ENCODE data around the gene OGFRL1.

The OGFRL1 gene

GRCh38 chr6:71277926-71278600 lies 10.5 kb upstream of the OGFRL1 start:
- TF ChIP-seq POLR2AphosphoS5 (IDR thresholded peaks at IDR 0.05; ENCODE audit: low read depth, low read length) (no peak), TAF1 (IDR thresholded peaks at IDR 0.05; ENCODE audit: borderline replicate concordance, insufficient read depth, low read length) (no peak), SIN3A (IDR thresholded peaks at IDR 0.05; ENCODE audit: borderline replicate concordance, insufficient read depth, low read length) (no peak), FOXP2 (optimal IDR thresholded peaks at IDR 0.05; ENCODE audit: borderline replicate concordance, extremely low read depth, extremely low read length, insufficient read depth) (no peak)
- TF ChIP-seq, protein P1, sequence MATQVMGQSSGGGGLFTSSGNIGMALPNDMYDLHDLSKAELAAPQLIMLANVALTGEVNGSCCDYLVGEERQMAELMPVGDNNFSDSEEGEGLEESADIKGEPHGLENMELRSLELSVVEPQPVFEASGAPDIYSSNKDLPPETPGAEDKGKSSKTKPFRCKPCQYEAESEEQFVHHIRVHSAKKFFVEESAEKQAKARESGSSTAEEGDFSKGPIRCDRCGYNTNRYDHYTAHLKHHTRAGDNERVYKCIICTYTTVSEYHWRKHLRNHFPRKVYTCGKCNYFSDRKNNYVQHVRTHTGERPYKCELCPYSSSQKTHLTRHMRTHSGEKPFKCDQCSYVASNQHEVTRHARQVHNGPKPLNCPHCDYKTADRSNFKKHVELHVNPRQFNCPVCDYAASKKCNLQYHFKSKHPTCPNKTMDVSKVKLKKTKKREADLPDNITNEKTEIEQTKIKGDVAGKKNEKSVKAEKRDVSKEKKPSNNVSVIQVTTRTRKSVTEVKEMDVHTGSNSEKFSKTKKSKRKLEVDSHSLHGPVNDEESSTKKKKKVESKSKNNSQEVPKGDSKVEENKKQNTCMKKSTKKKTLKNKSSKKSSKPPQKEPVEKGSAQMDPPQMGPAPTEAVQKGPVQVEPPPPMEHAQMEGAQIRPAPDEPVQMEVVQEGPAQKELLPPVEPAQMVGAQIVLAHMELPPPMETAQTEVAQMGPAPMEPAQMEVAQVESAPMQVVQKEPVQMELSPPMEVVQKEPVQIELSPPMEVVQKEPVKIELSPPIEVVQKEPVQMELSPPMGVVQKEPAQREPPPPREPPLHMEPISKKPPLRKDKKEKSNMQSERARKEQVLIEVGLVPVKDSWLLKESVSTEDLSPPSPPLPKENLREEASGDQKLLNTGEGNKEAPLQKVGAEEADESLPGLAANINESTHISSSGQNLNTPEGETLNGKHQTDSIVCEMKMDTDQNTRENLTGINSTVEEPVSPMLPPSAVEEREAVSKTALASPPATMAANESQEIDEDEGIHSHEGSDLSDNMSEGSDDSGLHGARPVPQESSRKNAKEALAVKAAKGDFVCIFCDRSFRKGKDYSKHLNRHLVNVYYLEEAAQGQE (IDR thresholded peaks at IDR 0.05; ENCODE audit: insufficient read depth in 1 of 2, low read depth in 2 of 2, low read length in 2 of 2), result no peak

DNA sequence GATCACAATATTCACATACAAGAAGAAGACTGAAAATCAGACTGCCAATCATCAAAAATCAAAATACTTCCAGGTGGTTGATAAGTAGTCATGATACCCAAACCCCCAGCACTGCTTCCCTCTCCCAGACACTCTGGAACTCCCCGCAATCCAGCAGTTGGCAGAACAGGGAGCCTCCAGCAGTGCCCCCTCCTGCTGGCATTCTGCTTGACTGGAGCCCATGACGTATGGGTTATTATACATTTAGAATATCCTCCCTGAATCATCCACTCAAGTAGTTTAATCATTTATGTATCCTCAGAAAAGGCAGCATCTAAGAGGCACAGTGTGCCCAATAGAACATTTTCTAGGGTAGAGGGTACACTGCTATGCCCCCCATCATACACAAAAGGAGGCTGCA lies 9.3 kb upstream of the OGFRL1 start:
- TF ChIP-seq FOXP2 (optimal IDR thresholded peaks at IDR 0.05; ENCODE audit: borderline replicate concordance, extremely low read depth, extremely low read length, insufficient read depth), result no peak
- TF ChIP-seq TAF1 (IDR thresholded peaks at IDR 0.05; ENCODE audit: borderline replicate concordance, insufficient read depth, low read length), result no peak
- TF ChIP-seq POLR2AphosphoS5 (IDR thresholded peaks at IDR 0.05; ENCODE audit: low read depth, low read length), result no peak
- TF ChIP-seq, protein P1 (IDR thresholded peaks at IDR 0.05; ENCODE audit: insufficient read depth in 1 of 2, low read depth in 2 of 2, low read length in 2 of 2), result no peak
- no peak for TF ChIP-seq SIN3A (IDR thresholded peaks at IDR 0.05; ENCODE audit: borderline replicate concordance, insufficient read depth, low read length)

DNA sequence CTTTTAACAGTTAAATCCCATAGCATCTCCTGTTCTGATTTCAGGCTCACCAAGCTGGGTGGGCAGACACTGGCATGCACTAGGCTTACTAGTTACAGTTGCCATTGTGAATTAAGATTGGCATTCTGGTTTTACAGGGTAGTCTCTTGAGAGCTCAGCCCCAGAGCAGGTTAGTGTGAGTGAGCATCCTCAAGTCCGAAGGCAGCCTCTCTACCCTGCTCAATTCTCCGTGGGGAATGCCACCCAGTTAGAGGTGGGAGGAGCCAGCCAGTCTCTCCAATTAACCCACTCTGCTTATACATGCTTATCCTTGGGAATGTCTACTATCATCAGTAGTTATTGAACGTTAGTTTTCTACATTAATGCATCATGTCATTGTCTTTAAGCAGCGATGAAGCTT lies 8.9 kb upstream of the OGFRL1 start:
- TF ChIP-seq SIN3A (IDR thresholded peaks at IDR 0.05; ENCODE audit: borderline replicate concordance, insufficient read depth, low read length) (no peak), TAF1 (IDR thresholded peaks at IDR 0.05; ENCODE audit: borderline replicate concordance, insufficient read depth, low read length) (no peak), FOXP2 (optimal IDR thresholded peaks at IDR 0.05; ENCODE audit: borderline replicate concordance, extremely low read depth, extremely low read length, insufficient read depth) (no peak), POLR2AphosphoS5 (IDR thresholded peaks at IDR 0.05; ENCODE audit: low read depth, low read length) (no peak)
- TF ChIP-seq, protein P1 (IDR thresholded peaks at IDR 0.05; ENCODE audit: insufficient read depth in 1 of 2, low read depth in 2 of 2, low read length in 2 of 2), result no peak

DNA sequence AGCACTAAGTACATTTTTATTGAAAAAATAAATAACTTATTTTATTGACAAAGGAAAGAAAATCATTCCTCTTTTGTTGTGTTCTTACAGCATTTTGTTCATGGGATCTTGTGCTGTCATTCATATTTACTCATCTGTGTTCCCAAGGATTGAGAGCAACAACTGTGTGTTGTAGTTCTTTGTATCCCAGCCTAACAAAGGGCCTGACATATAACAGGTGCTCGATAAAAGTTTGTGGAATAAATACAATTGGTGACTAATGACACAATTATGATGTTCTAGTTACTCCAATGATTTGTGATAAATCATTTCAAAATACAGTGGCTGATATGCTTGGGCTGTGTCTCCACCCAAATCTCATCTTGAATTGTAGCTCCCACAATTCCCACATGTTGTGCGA lies 7.9 kb upstream of the OGFRL1 start:
- no peak for TF ChIP-seq SIN3A (IDR thresholded peaks at IDR 0.05; ENCODE audit: borderline replicate concordance, insufficient read depth, low read length)
- TF ChIP-seq, protein P1 (IDR thresholded peaks at IDR 0.05; ENCODE audit: insufficient read depth in 1 of 2, low read depth in 2 of 2, low read length in 2 of 2), result no peak
- TF ChIP-seq FOXP2 (optimal IDR thresholded peaks at IDR 0.05; ENCODE audit: borderline replicate concordance, extremely low read depth, extremely low read length, insufficient read depth), result no peak
- TF ChIP-seq TAF1 (IDR thresholded peaks at IDR 0.05; ENCODE audit: borderline replicate concordance, insufficient read depth, low read length), result no peak
- TF ChIP-seq POLR2AphosphoS5 (IDR thresholded peaks at IDR 0.05; ENCODE audit: low read depth, low read length), result no peak

Measured in PFSK-1 (cell line).